Subcutaneous adipose tissue (tissue), 4 donors: ENCODE measurements around the gene CFL2. TPM values are rescaled to one million over a fixed set of nuclear protein-coding genes. Genes with fewer than 3 reads are reported as not detected.

ENCODE experiments used
- total RNA-seq, 4 donors: library from RNA; depleted of rRNA; stranded (reverse); fragments of >200 nt; gene quantifications; one replicate each; pipeline ENCODE4 v1.1.0, GENCODE V29; 2016
- TF ChIP-seq, protein P1 (sequence below): fragments of 450-650 bp; IDR thresholded peaks from one replicate; pipeline ENCODE4 v1.5.1; 2016; ENCODE audit warnings: low read depth, mild to moderate bottlenecking, control low read depth, antibody characterized with exemption, moderate library complexity

The CFL2 gene
- total RNA-seq, 4 donors from 2014 or later = 42.3 to 116 (median 75.1) TPM

DNA sequence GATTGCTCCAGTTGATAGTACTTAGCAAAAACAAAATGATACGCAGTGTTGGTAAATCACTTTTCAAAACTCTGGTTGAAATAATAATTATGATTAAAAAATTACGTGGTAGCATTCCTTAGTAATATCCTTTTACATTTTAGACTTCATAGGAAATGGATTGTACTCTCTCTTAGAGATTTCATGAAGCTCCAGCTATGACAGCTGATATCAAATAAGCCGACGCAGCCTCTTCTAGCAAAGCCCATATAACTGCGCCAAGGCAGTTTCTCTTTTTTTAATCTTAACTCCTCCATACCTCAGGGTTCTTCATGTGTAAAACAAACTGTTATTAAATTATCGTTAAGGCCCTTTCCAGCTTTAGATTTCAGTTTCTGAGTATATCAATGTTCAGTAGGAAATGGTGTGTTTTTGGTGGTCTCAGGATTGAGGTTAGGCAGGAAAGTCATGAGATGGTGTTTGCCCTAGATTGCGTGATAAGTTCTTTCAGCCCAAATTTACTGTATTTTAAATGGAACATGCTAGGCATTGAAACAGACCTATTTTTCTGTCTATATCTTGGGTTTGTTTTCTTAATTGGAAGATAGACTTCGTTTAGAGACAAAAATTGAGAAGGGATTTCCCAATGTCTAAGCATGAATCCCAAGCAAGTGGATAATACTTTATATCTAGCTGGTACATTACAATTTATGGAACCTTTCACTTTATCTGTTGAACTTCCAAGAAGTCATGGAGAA is 902 bp upstream of the CFL2 start:
- TF ChIP-seq, protein P1, sequence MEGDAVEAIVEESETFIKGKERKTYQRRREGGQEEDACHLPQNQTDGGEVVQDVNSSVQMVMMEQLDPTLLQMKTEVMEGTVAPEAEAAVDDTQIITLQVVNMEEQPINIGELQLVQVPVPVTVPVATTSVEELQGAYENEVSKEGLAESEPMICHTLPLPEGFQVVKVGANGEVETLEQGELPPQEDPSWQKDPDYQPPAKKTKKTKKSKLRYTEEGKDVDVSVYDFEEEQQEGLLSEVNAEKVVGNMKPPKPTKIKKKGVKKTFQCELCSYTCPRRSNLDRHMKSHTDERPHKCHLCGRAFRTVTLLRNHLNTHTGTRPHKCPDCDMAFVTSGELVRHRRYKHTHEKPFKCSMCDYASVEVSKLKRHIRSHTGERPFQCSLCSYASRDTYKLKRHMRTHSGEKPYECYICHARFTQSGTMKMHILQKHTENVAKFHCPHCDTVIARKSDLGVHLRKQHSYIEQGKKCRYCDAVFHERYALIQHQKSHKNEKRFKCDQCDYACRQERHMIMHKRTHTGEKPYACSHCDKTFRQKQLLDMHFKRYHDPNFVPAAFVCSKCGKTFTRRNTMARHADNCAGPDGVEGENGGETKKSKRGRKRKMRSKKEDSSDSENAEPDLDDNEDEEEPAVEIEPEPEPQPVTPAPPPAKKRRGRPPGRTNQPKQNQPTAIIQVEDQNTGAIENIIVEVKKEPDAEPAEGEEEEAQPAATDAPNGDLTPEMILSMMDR = no peak

DNA sequence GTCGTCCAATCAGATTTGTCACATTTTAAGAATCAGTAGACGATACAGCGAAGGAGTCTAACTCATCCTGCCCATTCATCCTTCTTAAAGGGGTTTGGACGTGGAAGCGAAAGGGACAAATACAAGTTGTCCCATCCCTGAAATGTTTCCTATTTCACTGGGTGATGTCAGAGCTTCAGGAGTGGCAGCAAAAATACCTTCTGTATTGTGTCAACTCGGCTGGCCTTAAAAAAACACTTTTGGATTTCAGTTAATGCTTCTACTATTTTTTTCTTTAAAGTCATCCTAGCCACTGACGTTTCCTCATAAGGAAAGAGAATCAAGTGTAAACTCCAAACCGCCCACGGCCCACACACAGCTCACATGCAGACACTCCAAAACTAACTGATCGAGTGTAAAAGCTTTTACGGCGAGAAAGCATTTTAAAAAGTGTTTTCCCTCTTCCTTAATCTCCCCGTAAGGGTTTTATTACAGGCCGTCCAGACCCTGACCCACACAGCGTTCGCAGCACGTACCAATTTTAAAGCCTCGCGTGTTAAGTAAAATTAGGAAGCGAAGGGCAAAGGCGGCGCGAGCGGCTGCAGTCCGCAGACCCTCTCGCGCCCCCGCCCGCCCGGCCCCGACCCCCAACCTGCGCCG is 593 bp downstream of the CFL2 start:
- TF ChIP-seq, protein P1 = no peak

DNA sequence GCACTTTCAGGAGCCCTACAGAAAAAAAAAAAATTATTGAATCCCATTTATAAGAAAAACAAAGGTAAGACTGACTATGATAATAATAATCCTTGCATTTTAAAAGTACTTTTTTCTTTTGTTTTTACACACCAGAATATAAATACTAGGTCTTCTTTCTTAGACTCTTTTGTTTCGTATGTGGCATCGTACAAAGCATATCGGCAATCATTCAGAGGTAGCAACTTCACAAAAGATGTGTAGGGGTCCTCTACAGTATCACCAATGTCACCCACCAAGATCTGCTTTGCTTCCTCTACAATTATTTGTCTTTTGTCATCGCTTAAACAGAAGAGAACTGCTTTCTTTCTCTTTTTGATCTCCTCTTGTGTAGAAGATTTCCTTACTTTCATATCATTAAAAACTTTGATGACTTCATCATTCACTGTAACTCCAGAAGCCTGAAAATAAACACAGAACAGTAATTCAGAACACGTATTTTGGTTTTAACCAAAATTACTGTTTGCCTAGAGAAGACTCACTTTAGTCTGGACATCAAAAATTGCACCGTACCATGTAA is 1.2 kb downstream of the CFL2 start:
- TF ChIP-seq, protein P1 = no peak

DNA sequence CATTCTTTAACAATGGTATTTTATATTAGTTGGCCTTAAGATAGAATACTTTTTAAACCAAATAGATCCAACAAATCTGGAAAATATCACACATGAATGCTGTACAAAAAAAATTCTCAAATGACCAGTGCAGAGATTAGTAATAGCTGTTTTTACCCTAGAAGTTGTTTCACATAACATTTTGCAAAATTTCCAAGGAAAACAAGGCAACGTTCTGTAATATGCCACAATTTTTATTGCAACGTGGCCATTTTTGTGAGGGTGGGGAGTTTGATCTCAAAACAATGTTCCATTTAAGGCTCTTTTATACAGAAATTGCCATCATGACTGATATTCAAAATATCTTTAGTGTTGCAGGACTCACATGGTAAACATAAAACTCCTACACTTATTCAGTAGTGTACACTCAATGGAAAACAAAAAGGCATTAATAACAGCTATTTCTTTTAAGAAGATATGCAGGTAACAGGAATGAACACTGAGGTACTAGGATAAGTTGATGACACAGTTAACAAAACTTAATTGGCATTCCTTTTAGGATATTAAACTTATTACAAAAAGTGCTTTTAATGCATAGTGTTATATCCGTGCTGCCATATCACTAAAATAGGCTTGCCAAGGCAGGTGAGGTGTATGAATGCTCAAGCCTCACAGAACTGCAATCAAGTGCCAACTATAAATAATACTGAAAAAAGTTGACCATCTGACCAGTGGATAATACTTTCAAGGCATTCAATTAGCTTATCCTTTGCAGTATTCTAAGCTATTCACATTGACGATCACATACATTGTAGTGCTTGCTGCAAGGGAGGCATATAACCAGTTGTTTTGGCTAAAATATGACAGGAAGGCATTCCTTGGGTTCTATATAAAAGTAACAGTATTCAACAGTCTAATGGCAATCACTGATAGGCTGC is 2.3 kb downstream of the CFL2 start:
- TF ChIP-seq, protein P1 = no peak

GRCh38 chr14:34711169-34711568 is 3.2 kb downstream of the CFL2 start:
- TF ChIP-seq, protein P1 = no peak

- TF ChIP-seq, protein P1 = no peak
Observed at GRCh38 chr14:34710744-34711143, 3.6 kb downstream of the CFL2 start.
